COLO668 (cell line): Measurements from ENCODE around the gene SLTM.
"Not testable (repeated sequence)": the region's sequence is repeated elsewhere in the genome, so short reads cannot be mapped to it uniquely, and the experiment has no call there.

ENCODE experiments used
- DNase-seq: peaks from one replicate; lab custom pipeline; 2025; ENCODE audit not compliant: unreplicated experiment; lab: John Stamatoyannopoulos, UW

Gene SLTM

DNA sequence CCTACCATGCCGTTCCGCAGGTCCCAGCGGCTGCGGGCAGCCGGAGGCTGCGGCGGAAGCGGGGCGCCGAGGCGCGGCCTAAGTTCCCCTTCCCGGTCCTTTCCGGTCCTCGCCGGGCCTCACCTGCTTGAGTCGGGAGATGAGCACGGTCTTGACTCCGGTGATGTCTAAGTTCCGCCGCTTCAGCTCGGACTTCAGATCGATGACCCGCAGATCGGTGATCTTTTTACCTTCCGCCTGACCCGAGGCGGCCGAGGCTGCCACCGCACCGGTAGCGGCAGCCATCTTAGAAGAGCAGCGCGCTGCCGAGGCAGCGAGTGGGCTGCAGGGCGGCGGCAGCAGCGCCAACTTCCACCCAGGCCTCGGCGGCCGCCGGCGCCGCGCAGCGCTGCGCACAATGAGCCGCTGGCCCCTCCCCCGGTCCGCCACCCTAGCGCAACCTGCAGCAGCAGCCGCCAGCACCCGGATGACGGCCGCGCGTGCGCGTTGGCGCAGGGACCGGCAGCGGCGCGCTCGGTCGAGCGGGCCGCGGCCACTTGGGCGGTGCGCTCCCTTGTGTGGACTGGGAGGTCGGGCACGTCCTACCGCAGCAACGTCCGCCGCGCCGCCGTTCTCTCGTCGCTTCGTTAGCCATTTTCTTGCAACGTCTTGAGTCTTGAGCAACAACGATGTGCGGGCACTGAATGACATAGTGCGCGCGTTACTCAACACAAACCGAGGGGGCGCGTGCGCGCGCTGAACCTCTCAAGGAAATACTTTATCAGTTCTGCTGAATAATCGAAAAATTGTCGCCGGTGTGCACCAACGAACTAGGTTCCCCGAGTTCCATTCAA is at the start of gene SLTM:
SLTM (minus strand) TSS at position 399 of the 833 bp plus-strand sequence; CDS start at position 285, 114 bp downstream.
- DNase-seq = peak; percentile 97

DNA sequence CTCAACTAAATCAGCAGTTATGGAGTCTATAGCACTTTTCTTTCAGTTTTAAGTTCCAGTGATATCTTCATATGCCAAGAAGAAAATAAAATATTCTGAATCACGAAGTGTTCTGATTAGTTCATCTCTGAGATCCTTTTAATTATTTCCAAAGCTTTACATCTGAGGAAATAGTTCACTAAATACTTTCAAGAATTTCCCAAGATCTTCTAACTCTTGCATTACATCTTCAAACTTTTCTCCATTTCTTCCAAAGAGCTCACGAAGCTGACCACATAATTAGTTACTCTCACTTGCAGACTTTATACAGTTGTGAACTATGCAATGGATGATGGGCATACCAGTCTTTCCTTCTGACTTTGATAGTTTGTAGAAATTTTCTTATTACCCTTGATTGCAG is 49.8 kb upstream of the SLTM start:
- DNase-seq = no peak

DNA sequence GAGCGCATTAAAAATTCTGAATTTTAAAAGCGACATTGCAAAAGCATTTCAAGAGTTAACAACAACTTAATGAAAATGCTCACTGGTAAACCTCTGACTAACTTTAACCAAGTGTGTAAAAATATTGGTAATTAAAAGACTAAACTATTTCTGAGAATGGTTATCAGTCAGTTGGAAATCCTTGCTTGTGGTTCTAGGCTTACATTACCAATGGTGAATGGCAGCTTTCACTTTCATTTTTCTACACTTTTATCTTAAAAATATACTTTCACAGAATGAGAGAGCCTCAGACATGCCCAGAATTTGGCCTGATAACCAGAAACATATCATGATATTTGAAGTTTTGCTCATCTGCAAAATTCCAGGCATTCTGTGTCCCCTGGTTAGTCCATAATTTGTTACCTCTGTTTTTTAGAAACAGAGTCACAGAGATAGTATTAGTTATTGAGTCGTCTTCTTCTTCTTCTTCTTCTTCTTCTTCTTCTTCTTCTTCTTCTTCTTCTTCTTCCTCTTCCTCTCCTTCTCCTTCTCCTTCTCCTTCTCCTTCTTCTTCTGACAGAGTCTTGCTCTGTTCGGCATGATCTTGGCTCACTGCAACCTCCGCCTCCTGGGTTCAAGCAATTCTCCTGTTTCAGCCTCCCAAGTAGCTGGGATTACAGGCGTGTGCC is 48.5 kb upstream of the SLTM start:
- no peak for DNase-seq

DNA sequence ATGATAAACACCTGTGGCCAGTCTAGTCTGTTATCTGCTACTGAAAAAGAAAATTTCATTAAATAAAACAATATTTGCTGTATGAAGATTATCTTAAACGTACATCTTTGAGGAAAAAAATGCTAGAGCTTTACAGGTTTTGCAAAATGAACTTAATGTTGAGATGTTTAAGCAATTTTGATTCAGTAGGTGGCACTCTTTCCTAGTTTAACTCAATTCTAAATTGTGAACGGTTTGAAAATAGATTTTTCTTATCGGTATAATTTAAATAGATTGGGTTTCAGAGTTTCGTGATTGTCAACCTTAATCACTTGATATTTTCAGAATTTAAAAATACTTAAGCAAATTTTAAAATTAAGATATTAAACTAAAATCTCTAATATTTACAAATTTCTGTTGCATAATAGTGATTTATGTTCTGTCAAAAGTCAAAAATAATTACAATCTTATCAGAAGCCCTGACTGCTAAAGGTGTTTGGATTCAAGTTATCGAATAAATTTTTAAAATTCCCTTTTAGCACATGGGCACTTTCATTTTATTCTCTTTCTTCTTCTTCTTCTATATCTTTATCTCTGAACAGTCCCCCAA is 47.0 kb upstream of the SLTM start:
- DNase-seq = no peak

DNA sequence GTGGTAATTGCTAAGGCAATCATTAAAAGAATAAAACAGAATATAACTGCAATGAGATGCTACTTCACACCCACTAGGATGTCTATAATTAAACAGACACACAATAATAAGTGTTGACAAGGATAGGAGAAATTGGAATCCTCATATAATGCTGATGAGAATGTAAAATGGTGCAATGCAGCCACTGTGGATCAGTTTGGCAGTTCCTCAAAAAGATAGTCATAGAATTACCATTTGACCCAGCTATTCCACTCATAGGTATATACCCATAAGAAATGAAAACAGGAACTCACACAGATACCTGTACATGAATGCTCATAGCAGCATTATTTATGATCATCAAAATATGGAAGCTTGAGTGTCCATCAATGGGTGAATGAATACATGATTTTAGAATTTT is 44.4 kb upstream of the SLTM start:
- DNase-seq = no peak

DNA sequence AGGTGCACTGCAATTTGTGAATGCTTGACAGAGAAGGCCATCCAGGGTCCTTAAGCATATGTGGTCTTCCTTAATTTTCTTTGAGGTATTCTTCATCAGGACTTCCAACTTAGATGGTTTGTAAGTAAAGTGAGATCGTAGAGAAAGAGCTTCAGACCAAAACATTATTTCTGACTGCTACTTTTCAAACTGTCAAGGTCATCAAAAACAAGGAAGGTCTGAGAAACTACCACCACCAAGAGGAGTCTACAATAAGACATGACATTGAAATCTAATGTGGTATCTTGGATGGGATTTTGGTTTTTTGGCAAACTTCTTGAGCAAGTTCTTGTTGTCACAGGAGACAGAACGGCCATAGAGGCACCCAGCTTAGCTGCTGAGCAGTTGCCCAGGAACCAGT is 34.0 kb upstream of the SLTM start:
- DNase-seq = no peak

DNA sequence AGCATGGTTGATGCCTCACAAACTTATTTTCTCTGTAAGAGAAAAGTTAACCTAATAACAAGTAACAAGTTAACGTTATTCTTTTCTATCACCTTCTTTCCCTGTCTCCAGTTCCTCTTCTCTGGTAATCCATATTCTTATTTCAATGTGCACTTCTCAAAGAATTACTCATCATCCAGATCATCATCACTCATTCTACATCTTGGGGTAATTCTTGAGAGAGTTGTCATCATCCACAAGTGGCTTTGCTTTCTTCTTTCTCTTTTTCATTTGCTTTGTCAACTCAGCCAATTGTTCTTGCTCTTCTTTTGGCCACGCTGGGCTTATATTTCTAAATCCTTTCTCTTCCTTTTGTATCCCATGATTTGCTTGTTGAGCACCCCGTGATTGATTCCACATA is 33.2 kb upstream of the SLTM start:
- DNase-seq = no peak

DNA sequence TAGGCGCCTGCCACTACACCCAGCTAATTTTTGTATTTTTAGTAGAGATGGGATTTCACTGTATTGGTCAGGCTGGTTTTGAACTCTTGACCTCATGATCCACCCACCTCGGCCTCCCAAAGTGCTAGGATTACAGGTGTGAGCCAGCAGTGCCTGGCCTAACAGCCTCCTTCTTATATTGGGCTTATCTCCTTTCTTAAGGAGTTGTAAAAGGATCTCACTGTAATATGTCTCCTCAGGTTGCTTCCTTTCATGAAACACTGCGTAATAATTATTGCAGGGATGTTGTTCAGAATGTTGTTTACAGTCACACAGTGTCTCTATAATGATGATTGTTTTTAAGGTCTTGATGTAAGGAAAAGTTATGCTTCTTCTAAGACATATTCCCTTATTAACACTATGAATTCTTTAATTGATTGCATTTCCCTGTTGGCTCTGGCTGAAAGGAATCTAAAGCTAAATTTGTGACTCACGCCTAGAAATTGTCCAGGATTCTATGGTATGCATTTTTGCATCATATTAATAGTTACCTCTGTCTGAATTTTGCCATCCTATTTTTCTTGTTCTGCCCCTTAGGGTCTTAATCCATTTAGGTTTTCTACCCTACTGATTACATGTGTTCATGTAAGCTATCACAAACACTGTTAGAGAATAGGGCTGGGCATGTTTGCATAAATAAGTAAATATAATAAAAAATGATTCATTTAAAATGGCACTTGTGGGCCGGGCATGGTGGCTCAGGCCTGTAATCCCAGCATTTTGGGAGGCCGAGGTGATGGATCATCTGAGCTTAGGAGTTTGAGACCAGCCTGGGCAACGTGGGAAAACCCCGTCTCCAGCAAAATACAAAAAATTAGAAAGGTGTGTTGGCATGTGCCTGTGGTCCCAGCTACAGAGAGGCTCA is 29.4 kb upstream of the SLTM start:
- no peak for DNase-seq

DNA sequence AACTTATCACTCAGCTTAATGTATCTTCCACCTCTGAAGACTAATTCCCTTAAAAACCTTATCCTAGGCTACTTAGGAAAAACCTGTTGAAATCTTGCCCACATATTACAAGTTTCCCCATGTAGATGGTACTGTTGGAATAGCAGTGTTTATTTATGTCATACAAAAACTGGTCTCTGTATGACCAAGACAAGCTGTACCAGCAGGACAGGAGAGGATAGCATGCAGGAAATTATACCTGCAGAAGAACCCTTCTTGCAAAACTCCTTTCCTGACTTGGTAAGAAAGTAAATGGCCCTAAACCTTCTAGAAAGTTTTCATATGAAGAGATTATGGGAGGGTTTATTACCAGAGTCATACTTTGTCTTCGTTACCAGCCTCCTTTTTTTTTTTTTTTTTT is 28.7 kb upstream of the SLTM start:
- DNase-seq = no peak

DNA sequence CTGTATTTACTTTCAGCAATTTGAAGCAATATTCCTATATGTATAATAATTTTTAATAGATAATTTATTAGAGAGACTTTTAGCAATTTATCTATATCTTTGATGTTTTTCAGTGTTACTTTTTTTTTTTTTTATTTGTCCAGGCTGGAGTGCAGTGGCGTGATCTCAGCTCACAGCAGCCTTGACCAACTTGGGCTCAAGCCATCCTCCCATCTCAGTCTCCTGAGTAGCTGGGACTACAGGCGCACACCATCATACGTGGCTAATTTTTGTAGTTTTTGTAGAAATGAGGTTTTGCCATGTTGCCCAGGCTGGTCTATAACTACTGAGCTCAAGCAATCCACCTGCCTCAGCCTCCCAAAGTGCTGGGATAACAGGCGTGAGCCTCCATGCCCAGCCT is 25.3 kb upstream of the SLTM start:
- no peak for DNase-seq

DNA sequence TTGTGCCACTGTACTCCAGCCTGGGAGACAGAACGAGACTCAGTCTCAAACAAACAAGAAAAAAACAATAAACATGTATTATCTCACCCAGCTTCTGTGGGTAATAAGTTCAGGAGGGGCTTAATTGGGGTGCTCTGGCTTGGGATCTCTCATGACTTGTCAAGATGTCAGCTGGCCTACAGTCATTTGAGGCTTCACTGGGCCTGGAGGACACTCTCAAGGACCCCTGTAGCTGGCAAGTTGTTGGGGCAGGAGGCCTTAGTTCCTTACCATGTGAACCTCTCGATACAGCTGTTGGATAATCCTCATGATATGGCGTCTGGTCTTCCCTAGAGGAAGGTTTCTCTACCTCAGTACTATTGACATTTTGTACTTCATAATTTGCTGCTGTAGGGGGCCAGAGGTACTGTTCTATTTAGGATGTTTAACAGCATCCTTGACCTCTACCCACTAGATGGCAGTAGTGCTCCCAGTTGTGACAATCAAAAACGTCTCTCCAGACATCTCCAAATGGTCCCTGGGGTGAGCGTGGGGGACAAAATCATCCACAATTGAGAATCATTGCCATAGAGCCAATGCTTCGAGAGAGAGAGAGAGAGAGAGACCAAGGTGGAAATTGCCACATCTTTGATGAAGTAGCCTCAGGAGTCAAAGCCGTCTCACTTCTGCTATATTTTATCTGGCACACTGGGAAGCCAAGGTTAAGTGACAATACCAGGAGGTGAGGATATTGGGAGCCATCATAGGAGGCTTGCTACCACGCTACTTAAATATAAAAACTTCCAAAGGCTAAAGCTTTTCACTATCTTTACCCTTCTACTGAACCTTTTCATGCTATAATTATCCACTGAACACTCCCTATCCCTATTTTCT is 23.9 kb upstream of the SLTM start:
- peak; percentile 52 for DNase-seq

DNA sequence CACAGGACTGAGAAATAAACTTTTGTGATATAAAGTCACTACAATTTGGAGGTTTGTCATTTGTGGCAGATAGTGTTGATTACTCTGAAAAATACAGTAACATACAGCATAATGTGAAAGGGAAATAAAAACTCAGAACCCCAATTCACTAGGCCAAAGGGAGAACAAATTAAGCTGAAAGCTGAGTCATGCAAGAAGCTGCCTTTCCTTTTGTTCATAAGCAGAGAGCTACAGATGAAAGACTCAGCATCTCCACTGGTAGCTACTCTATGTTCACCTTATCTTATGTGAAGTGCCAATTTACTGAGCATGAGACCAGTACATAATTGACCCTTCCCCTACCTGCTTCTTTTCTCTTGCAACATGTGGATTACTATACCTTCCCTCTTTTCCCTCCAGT is 19.3 kb upstream of the SLTM start:
- no peak for DNase-seq

DNA sequence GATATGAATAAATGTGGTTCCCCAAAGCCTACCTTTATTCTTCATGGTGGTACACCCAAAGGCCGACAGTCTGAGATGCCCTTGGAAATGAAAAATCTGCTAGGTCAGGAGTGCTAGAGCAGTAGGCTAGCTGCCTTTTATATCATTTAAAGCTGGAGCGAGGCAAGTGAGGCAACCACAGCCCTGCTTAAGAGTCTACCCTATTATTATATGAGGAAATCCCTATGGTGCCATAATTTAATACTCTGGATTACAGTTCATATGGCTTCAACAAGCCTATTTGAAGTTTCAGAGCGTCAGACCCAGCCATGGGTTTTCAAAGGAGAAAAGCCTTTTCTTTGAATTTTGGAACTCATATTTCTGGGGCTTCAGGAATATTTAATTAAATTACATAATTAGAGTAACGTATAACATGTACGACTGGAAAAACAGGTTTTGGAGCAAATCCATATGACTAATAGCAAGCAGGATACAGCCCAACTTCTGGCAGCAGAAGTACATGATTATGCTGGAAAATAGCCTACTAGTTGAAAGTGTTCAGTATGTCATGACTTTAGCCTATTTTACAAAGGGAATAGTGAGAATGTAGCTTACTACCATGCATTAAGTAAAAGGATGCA is 18.0 kb upstream of the SLTM start:
- no peak for DNase-seq

DNA sequence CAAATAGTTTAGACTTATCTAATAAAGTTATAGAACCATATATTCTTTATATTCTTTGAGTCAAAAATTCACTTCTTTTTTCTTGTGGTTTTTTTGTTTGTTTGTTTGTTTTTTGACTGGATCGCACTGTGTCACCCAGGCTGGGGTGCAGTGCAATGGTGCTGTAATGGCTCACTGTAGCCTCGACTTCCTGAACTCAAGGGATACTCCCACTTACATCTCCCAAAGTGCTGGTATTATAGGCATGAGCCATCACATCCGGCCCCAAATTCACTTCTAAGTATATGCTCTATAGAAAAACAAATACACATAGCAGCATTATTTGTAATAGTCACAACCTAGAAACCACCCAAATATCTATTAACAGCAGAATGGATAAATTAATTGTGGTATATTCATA is 13.7 kb upstream of the SLTM start:
- DNase-seq = no peak

DNA sequence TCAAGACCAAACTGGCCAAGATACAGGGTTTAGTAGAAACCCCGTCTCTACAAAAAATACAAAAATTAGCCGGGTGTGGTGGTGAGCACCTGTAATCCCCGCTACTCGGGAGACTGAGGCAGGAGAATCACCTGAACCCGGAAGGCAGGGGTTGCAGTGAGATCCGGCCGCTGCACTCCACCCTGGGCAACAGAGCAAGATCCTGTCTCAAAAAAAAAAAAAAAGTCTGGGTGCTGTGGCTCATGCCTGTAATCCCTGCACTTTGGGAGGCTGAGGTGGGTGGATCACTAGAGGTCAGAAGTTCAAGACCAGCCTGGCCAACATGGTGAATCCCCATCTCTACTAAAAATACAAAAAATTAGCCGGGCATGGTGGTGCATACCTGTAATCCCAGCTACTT is 1.5 kb upstream of the SLTM start:
- DNase-seq = not testable (repeated sequence)

DNA sequence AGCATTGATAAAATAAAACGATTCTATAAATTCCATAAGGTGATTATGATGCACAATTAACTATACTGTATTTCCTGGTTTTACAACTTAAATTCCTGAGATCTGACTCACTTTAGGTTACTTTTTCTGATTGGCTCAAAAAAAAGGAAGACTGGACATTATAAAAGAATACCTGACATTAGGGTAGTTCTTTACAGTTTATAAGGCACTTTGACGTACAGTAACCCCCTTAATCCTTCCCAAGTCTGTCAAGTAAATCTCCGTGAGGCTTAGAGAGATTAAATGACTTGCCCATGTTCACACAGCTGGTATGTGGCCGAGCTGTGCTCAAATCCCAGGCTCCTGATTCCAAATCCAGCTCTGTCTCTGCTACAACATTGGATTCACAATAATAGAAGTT is 1.0 kb upstream of the SLTM start:
- DNase-seq = no peak

DNA sequence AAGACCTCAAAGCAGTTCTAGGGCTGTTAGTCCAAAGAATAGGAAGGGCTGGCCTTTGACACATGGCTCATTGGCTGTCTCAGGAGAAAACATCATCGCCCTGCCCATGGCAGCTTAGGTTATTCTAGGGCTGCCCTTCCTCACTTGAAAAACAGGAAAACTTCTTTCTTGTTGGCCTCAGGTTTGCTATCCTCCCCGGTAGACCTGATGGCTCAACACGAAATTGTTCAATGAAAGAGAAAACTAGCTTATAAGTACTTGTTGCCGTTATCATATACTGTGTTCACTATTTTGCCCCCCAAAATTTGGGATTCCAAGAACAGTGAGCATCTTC is 602 bp upstream of the SLTM start:
- no peak for DNase-seq

DNA sequence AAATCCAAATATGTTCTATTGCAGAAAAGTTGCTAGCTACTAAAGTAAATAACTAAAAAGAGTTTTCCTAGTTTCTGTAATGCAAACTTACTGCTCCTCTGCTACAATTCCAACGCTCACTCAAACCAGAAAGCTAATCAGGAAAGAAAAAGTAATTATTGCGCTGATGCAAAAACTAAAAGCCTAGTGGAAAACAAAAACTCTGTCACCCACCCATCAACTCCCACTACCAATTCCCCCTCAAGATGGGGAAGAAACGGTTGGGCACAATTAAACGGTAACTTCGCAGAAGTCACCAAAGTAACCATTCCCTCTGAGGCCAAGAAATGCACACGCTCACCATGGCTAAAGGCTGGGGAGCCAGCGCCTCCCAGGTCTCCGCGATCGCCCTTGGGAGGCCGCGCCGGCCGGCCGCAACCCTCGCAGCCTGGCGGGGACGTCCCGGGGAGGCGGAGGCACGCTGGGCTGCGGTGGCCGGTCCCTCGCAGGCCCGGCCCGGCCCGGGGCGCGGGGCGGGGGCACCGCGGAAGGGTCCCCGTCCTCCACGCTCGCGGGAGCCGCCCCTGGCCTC is 684 bp downstream of the SLTM start:
- DNase-seq = no peak

DNA sequence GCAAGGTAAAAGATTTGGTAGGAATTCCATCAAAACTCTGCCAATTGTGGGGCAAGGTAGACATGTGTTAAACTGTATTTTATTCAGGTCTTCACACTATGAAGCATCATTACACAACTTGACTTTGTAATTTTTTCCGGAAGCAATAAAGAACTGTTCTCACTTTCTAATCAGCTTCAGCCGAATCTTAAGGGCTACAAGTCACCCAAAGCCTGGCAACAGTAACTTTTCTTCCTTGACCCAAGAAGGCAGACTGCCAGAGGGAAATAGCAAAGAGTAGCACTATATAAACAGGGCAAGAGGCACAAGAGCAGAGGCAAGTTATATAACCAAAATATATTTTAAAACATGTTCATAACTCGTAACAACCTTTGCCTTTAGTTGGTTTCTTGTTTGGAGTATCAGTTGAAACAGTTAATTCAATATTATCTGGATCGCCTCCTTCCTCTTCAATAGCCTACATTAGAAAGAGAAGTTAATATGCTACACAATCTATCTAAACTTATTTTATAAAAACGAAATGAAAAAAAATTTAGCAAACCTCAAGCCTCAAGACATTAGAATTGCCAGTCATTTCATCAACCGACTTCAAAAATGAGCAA is 1.4 kb downstream of the SLTM start:
- DNase-seq = no peak
